Measurements from ENCODE around the gene KIF3A.

KIF3A gene

GRCh38 chr5:132657676-132658380 is 79.5 kb downstream of the KIF3A start, which contains the start of gene IL13:
IL13 (plus strand) TSS chr5:132658173; CDS start chr5:132658187, 14 bp downstream.
- TF ChIP-seq CTCF (IDR thresholded peaks at IDR 0.05; ENCODE audit: borderline replicate concordance, control extremely low read depth, extremely low read depth, insufficient read depth, missing control alignments): no peak
- DNase-seq (ENCODE audit: low spot score): no peak
- in situ Hi-C loops (cut with MboI; ENCODE audit: low sequenced_read_pairs, unreplicated experiment): no loop called here

GRCh38 chr5:132656774-132657355 is 80.5 kb downstream of the KIF3A start:
- peak; percentile 37 for DNase-seq (ENCODE audit: low spot score)
- no peak for TF ChIP-seq CTCF (IDR thresholded peaks at IDR 0.05; ENCODE audit: borderline replicate concordance, control extremely low read depth, extremely low read depth, insufficient read depth, missing control alignments)
- in situ Hi-C loops (cut with MboI; ENCODE audit: low sequenced_read_pairs, unreplicated experiment): no loop called here

GRCh38 chr5:132655821-132656773 is 81.2 kb downstream of the KIF3A start:
- peak; percentile 44 for TF ChIP-seq CTCF (IDR thresholded peaks at IDR 0.05; ENCODE audit: borderline replicate concordance, control extremely low read depth, extremely low read depth, insufficient read depth, missing control alignments)
- in situ Hi-C loops (cut with MboI; ENCODE audit: low sequenced_read_pairs, unreplicated experiment): no loop called here
- peak; percentile 38 for DNase-seq (ENCODE audit: low spot score)

- no peak for TF ChIP-seq CTCF (IDR thresholded peaks at IDR 0.05; ENCODE audit: borderline replicate concordance, control extremely low read depth, extremely low read depth, insufficient read depth, missing control alignments)
- no peak for DNase-seq (ENCODE audit: low spot score)
- in situ Hi-C loops (cut with MboI; ENCODE audit: low sequenced_read_pairs, unreplicated experiment): no loop called here
Measured at GRCh38 chr5:132653716-132654115, 83.6 kb downstream of the KIF3A start.

- in situ Hi-C loops (cut with MboI; ENCODE audit: low sequenced_read_pairs, unreplicated experiment): no loop called here
- DNase-seq (ENCODE audit: low spot score): no peak
- no peak for TF ChIP-seq CTCF (IDR thresholded peaks at IDR 0.05; ENCODE audit: borderline replicate concordance, control extremely low read depth, extremely low read depth, insufficient read depth, missing control alignments)
Measured at GRCh38 chr5:132651838-132652469, 85.4 kb downstream of the KIF3A start.

GRCh38 chr5:132648355-132648754 is 89.0 kb downstream of the KIF3A start:
- DNase-seq (ENCODE audit: low spot score): no peak
- in situ Hi-C loops (cut with MboI; ENCODE audit: low sequenced_read_pairs, unreplicated experiment): no loop called here
- TF ChIP-seq CTCF (IDR thresholded peaks at IDR 0.05; ENCODE audit: borderline replicate concordance, control extremely low read depth, extremely low read depth, insufficient read depth, missing control alignments): no peak

Measured in GM13976 (cell line).